K562 (cell line): ENCODE results near the gene SIGLEC7. TPM values are rescaled to one million over a fixed set of nuclear protein-coding genes. Genes with fewer than 3 reads are reported as not detected.

Experiments used
- ASH1L ChIP-seq: fragments of 450-650 bp; IDR thresholded peaks from 2 replicates; pipeline ENCODE4 v1.6.1; 2018; ENCODE audit warnings: borderline replicate concordance, mild to moderate bottlenecking, low read depth; ENCODE audit not compliant: partially characterized antibody
- BHLHE40 ChIP-seq: IDR thresholded peaks from 2 replicates; pipeline ENCODE4 v1.6.1; 2011; ENCODE audit warnings: low read length, improper control_type of control experiment
- DMBX1 ChIP-seq: fragments of 250-450 bp; sonication (Bioruptor Pico); IDR thresholded peaks from 2 replicates; pipeline ENCODE4 v1.8.0; 2022; ENCODE audit warnings: inconsistent platforms, mild to moderate bottlenecking, moderate library complexity, borderline replicate concordance
- GABPB2 ChIP-seq: fragments of 250-450 bp; sonication (Bioruptor Pico); conservative IDR thresholded peaks from 2 replicates; pipeline ENCODE4 v1.5.1; 2021; ENCODE audit warnings: mild to moderate bottlenecking
- HNRNPLL ChIP-seq: fragments of 200-400 bp; formaldehyde crosslinking; IDR thresholded peaks from 2 replicates; pipeline ENCODE4 v1.6.1; 2017; ENCODE audit warnings: low read length, low read depth, mild to moderate bottlenecking; ENCODE audit not compliant: poor library complexity, severe bottlenecking
- IRF1 ChIP-seq: sonication (generic); formaldehyde crosslinking; IDR thresholded peaks from 2 replicates; pipeline ENCODE4 v1.8.0; 2022; ENCODE audit warnings: missing genetic modification reagents, mild to moderate bottlenecking, borderline replicate concordance
- LEF1 ChIP-seq: fragments of 450-650 bp; IDR thresholded peaks from 2 replicates; pipeline ENCODE4 v1.6.1; 2016; ENCODE audit warnings: mild to moderate bottlenecking
- MAFG ChIP-seq: fragments of 450-650 bp; conservative IDR thresholded peaks from 2 replicates; pipeline ENCODE4 v1.6.1; 2016; ENCODE audit warnings: missing genetic modification characterization, missing compliant biosample characterization
- MBD2 ChIP-seq: sonication (generic); IDR thresholded peaks from 2 replicates; pipeline ENCODE4 v1.6.1; 2016; ENCODE audit warnings: low read depth, borderline replicate concordance
- MTA2 ChIP-seq: fragments of 450-650 bp; IDR thresholded peaks from 2 replicates; pipeline ENCODE4 v1.6.1; 2016; ENCODE audit warnings: low read depth
- PCBP2 ChIP-seq: fragments of 200-400 bp; formaldehyde crosslinking; IDR thresholded peaks from 2 replicates; pipeline ENCODE4 v1.6.1; 2018; ENCODE audit warnings: low read length, low read depth, mild to moderate bottlenecking, moderate library complexity; ENCODE audit not compliant: poor library complexity, severe bottlenecking
- SMAD4 ChIP-seq: fragments of 250-450 bp; sonication (Bioruptor Pico); conservative IDR thresholded peaks from 2 replicates; pipeline ENCODE4 v1.8.0; 2021; ENCODE audit warnings: inconsistent platforms, mild to moderate bottlenecking, moderate library complexity
- TAL1 ChIP-seq: fragments of 450-650 bp; IDR thresholded peaks from 2 replicates; pipeline ENCODE4 v1.6.1; 2016; ENCODE audit warnings: mild to moderate bottlenecking
- XRCC3 ChIP-seq: fragments of 450-650 bp; IDR thresholded peaks from 2 replicates; pipeline ENCODE4 v1.6.1; 2017; ENCODE audit warnings: mild to moderate bottlenecking, moderate library complexity
- ZBED1 ChIP-seq: IDR thresholded peaks from 2 replicates; pipeline ENCODE4 v1.6.1; 2014
- ZBTB2 ChIP-seq: fragments of 450-650 bp; IDR thresholded peaks from 2 replicates; pipeline ENCODE4 v1.6.1; 2016; ENCODE audit warnings: antibody characterized with exemption
- ZNF445 ChIP-seq: fragments of 250-450 bp; sonication (Bioruptor Pico); IDR thresholded peaks from 2 replicates; pipeline ENCODE4 v1.4.0; 2020; ENCODE audit warnings: low read depth, mild to moderate bottlenecking, moderate library complexity
- ZNF740 ChIP-seq, 3 experiments: fragments of 200-800 bp in 1 of 3; sonication (Bioruptor generic) in 1 of 3; sonication (generic) in 1 of 3; formaldehyde crosslinking in 1 of 3; IDR thresholded peaks; 2 replicates each; pipeline versions ENCODE4 v1.6.1 to v1.8.0; 2016 to 2022; ENCODE audit warnings: mild to moderate bottlenecking in 2 of 3, missing compliant biosample characterization in 2 of 3, missing genetic modification characterization in 2 of 3, missing genetic modification reagents in 1 of 3
- polyA plus RNA-seq, 8 experiments: library from polyadenylated mRNA; depleted of rRNA in 4 of 8; stranded (reverse) in 5 of 8; unstranded in 3 of 8; fragments of >200 nt; fragmentation: Nextera tagmentation in 2 of 8; fragmentation: Illumina TruSeq in 1 of 8; extraction: Ambion mirVana in 2 of 8; extraction: Trizol in 1 of 8; gene quantifications; 2 replicates each; pipeline versions ENCODE4 v1.2.1 to v1.2.3, GENCODE V29; 2011 to 2014; ENCODE audit warnings: inconsistent platforms in 1 of 8, missing spikeins in 1 of 8
- total RNA-seq, 7 experiments: library from RNA; depleted of rRNA in 6 of 7; stranded (reverse); fragments of >200 nt in 6 of 7; fragmentation: Illumina TruSeq in 2 of 7; extraction: Trizol in 2 of 7; gene quantifications; 2 replicates each; pipeline versions ENCODE4 v1.2.1 to v1.2.3, GENCODE V29; 2011 to 2021; ENCODE audit warnings: low replicate concordance in 1 of 7
- TF ChIP-seq, protein P1 (sequence below): fragments of 200-800 bp; sonication (Bioruptor generic); IDR thresholded peaks from 2 replicates; pipeline ENCODE4 v1.6.1; 2016; ENCODE audit warnings: missing genetic modification characterization, missing compliant biosample characterization

The SIGLEC7 gene
- total and polyA plus RNA-seq, 9 of the 15 experiments (the other 6 are each of a cell fraction or from before 2014, with no cell fraction given): 0.10 to 0.12 TPM; not detected in 7

DNA sequence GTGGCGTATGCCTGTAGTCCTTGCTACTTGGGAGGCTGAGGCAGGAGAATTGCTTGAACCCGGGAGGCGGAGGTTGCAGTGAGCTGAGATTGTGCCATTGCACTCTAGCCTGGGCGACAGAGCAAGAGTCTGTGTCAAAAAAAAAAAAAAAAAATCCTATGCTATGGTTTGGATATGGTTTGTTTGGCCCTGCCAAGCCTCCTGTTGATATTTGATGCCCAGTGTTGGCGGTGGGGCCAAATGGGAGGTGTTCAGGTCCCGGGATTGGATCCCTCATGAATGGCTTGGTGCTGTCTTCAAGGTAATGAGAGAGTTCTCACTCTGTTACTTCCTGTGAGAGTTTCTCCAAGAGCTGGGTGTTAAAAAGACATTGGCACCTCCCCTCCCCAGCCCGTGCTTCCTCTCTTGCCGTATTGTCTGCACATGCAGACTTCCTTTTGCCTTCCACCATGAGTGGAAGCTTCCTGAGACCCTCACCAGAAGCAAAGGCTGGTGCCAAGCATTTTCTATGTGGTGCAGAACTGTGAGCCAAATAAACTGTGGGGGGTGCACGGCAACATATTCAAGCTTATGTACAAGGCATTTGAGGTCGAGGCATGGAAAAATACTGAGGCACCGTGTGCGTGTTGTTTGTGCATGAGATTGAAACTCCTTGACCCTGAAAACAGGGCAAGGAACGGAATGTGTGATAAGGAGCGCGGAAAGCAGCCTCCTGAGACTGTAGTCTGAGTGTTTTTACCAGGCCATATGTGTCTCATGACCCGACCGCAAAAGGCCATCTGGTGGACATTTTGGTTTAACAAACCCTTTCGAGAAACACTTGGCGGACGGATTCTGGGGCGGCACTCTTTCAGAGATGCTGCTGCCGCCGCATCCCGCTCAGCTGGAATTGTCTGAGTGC, 10.1 kb upstream of the SIGLEC7 start (continued):
- TF ChIP-seq ZNF445 (CRISPR knock-in tag) (no peak), HNRNPLL (no peak), ZBED1 (no peak), IRF1 (no peak), GABPB2 (CRISPR knock-in tag) (no peak), ZBTB2 (no peak), BHLHE40 (peak; percentile 41; the same call in 1 of the 2 replicates), XRCC3 (no peak), LEF1 (peak; percentile 61; the same call in 1 of the 2 replicates), DMBX1 (CRISPR knock-in tag) (no peak), SMAD4 (CRISPR knock-in tag) (peak; percentile 76), MTA2 (no peak), PCBP2 (no peak), ASH1L (no peak), MBD2 (no peak), MAFG (tag) (no peak), TAL1 (no peak), ZNF740 (CRISPR knock-in tag; IDR thresholded peaks at IDR 0.05) (peak; percentile 75), ZNF740 (tag; IDR thresholded peaks at IDR 0.05) (peak in 1 of 2 experiments; percentile 44; a peak in 1 of 4 replicates)
- TF ChIP-seq, protein P1, sequence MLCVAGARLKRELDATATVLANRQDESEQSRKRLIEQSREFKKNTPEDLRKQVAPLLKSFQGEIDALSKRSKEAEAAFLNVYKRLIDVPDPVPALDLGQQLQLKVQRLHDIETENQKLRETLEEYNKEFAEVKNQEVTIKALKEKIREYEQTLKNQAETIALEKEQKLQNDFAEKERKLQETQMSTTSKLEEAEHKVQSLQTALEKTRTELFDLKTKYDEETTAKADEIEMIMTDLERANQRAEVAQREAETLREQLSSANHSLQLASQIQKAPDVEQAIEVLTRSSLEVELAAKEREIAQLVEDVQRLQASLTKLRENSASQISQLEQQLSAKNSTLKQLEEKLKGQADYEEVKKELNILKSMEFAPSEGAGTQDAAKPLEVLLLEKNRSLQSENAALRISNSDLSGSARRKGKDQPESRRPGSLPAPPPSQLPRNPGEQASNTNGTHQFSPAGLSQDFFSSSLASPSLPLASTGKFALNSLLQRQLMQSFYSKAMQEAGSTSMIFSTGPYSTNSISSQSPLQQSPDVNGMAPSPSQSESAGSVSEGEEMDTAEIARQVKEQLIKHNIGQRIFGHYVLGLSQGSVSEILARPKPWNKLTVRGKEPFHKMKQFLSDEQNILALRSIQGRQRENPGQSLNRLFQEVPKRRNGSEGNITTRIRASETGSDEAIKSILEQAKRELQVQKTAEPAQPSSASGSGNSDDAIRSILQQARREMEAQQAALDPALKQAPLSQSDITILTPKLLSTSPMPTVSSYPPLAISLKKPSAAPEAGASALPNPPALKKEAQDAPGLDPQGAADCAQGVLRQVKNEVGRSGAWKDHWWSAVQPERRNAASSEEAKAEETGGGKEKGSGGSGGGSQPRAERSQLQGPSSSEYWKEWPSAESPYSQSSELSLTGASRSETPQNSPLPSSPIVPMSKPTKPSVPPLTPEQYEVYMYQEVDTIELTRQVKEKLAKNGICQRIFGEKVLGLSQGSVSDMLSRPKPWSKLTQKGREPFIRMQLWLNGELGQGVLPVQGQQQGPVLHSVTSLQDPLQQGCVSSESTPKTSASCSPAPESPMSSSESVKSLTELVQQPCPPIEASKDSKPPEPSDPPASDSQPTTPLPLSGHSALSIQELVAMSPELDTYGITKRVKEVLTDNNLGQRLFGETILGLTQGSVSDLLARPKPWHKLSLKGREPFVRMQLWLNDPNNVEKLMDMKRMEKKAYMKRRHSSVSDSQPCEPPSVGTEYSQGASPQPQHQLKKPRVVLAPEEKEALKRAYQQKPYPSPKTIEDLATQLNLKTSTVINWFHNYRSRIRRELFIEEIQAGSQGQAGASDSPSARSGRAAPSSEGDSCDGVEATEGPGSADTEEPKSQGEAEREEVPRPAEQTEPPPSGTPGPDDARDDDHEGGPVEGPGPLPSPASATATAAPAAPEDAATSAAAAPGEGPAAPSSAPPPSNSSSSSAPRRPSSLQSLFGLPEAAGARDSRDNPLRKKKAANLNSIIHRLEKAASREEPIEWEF (CRISPR knock-in tag): no peak
